Stimulated activated CD4-positive, alpha-beta T cell treated with anti-CD3 and anti-CD28 coated beads, Interleukin-4, amount 100 ng/mL, for 4 hours (primary cell): Measurements from ENCODE around the gene KRT80.
A peak's percentile ranks its signal among the peaks of the same experiment; 100 is the strongest.

Experiments used
- DNase-seq, 2 experiments: peaks; one replicate each; pipeline ENCODE4 v3.0.0-alpha.2; 2020

Gene KRT80

DNA sequence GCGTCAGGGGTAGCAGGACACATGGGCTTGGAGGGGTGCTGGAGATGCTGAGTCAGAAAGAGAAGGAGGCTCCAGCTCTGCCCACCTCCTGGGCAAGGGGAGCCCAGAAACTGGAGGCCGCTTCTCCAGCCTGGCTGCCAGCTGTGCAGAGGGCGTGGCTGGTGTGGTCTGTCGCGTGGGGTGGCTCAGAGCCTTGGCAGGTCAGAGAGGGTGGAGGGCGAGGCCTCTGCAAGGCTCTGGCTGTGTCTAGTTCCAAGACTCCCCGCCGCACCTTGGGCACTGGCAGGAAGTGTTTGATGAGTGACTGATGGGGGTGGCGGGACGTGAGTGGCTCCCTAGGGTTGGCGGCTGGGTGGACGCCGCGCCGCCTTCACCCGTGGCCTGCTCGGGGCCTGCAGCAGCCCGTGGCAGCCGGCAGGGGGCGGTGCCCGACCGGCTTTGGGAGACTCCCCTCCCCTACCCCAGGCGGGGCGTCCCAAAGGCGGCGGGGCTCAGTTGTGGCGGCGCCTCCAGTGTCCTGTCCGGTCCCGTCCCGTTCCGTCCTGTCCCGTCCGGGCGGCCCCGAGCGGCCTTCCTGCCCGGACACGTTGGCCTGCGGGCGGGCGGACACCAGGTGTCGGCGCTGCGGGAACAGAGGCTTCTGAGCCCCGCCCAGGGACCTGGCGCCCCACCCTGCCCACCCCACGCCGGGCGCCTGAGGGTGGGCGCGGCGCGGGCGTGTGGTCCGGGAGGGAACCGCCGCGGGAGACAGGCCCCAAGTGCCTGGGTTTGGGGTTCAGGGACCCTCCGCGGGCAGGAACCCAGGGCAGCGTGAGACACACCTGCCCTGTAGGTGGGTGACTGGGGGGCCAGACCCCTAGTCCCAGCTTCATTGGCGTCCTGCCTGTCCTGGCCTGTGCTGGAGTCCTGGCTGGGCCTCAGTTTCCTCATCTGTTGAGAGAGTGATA, 39.7 kb downstream of the KRT80 start:
- DNase-seq: peak; percentile 59 to 70

DNA sequence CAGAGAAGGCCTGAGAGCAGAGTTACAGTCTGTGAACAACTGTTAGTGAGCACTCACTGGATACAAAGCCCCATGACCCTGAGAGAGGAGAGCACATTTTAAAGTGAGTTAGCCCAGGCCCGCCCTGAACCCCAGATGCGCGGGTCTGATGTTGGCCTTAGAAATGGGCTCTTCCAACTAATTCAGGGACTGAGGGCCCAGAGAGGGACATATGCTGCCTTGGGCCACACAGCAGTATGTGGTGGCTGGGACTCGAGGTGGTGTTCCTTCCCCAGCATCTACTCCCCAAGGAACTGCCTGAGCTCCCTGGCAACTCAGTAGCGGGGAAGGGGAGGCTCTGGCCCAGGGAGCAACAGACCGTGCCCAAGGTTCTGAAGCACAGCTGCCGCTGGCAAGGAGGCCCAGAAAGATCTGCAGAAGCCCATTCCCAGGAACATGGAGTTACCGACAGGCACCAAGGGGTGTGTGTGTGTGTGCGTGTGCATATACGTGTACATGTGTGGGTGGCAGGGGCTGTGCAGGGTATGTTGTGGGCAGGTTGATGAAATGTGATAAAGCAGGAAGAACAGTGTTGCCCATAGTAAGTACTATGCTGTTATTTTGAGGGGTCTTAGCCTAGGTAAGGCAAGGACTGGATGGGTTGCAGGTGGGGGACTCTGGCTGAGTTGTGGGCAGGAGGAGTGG, 40.5 kb downstream of the KRT80 start:
- no peak for DNase-seq

DNA sequence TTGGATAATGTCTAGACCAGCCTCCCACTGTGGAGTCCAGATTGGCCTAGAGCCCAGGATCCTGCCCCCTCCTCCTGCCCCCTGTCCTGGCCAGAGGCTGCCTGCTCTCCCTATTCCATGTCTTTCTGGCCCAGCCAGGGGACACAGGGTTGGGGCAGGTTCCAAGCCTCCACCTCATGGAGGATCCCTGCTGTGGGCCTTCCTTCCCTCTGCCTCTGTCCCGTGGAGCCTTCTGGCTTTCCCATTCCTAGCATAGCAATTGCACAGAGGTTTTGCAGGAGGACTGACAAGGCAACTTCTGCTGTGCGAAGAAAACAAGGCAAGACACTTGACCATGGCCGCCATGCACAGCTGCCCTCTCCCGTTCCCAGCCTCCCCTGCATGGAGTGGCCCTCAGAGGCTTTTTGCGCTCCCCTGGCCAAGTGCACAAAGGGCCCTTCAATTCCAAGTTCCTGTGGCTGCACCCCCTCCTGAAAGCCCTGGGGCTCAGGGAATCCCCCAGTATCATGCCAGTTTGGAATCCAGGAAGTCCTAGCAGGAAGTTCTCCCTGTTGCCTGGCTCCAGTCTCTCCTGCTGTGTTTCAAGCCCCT, 42.1 kb downstream of the KRT80 start:
- DNase-seq: no peak

DNA sequence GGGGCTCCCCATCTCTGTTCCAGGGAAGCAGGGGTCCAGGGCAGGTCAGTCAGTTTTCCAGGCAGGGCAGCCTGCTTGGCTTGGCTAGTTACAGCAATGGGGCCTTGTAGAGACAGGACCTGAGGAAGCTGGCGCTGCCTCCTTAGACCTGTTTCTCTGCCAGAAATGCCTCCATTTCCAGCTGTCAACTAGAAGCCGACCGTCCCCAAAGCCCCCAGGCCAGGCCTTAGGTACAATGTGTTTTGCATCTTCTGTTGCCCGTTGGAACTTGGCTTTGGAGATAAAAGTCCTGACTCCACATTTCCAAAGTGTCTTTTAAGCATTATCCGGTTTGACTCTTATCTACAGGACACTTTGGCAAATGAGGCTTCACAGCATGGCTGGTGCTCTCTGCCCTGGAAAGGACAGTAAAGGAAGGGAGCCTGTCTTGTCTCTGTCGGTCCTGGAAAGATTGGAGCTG, 42.6 kb downstream of the KRT80 start:
- DNase-seq: no peak

DNA sequence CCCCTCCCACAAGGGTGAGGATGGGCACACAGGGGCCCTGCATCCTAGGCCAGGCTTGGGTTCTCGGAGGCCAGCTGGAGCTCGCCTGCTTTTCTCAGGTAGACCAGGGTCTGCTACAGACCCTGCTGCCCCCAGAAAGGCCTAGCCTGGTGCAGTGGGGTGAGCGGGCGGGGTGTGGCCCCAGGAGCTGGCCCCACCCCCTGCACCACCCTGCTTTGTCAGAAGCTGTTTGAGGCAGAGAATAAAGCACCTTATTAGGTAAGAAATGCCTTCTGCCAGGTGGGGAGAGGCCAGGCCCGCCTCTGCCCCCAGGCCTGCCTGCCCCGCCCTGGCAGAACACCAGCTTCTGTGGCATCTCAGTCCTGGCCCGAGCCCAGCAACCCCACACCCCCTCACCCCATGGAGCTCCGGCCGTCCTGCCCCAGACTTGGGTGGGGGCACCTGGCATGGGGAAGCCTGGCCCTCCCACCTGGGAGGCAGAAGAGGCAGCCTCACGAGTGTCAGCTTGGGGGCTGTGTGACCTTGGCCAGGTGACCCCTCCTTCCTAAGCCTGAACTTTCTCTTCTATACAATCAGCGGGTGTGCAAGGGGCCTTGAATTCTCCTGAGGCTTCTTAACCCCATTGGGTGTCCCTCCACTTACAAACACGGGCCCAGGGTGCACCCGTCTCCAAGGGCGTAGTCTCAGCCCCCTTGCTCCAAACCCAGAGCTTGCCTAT, 43.2 kb downstream of the KRT80 start:
- no peak for DNase-seq

DNA sequence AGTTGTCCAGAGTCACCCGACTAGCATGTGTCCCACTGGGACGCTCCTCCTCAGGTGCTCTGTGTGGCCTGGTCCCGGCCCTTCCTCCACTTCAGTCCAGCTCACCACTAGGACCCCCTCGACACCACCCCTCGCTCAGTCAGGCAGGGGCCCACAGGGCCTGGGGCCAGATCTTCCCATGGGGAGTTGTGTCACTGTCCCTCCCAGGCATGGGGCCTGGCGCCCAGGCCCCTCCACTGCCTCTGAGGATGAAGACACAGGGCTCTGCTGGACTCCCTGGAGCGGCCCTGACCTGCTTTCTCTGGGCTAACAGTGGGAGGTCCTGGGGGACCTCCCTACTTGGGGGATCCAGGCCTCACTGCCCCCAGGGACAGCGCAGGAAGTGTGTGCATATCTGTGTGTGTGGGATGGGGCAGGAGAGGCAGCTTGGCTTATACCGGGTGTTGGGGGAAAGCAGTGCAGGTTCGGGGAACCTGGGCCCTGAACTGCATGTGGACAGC, 43.8 kb downstream of the KRT80 start:
- DNase-seq: no peak

DNA sequence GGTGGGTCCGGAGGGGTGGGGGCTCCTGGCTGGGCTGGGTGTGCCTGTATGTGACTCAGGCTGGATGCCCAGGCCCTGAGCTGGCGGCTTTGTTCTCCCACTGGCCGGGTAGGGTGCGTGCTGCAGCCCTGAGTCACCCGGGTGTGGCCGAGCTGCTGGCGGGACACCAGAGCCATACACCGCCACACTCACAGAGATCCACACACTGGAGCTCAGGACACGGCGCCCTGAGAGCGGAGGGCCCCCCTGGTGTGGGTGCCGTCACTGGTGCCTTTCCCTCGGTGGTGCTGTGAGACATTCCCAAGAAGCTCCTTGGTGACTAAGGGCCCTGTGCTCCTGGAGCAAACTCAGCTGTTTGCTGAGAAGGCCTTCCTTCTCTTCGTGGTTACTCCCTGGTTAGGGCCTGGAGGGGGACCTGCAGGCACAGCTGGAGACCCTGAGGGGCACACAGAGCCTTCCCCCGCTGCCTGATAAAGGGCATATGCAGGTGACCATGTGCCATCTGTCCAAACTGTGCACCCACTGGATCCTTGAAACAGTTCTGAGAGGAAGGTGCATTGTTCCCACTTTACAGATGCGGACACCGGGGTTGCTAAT, 44.3 kb downstream of the KRT80 start:
- DNase-seq: no peak

DNA sequence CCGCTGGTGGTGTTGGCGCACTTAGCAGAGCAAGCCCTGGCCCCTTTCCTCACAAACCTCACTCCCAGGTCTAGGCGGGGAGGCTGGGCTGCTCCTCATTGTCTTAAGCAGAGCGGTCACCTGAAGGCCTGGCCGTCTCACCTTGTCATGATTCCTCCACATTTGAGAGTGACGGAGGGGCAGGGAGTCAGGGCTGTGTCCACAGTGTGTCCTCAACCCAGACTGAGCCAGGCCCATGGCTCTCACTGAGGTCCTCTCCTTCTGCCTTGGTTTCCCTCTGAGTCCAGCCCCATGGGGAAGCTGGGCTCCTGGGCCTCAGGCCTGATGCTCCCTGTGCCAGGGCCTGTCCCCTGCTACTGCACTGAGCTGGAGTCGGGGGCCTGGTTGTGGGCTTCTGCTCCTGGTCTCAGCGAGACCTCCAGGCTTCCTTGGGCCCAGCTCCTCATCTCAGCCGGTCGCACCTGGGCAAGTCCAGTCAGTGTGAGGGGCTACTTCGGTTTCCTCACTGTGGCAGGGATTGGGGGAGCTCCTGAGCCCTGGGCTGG, 44.9 kb downstream of the KRT80 start:
- DNase-seq: no peak

DNA sequence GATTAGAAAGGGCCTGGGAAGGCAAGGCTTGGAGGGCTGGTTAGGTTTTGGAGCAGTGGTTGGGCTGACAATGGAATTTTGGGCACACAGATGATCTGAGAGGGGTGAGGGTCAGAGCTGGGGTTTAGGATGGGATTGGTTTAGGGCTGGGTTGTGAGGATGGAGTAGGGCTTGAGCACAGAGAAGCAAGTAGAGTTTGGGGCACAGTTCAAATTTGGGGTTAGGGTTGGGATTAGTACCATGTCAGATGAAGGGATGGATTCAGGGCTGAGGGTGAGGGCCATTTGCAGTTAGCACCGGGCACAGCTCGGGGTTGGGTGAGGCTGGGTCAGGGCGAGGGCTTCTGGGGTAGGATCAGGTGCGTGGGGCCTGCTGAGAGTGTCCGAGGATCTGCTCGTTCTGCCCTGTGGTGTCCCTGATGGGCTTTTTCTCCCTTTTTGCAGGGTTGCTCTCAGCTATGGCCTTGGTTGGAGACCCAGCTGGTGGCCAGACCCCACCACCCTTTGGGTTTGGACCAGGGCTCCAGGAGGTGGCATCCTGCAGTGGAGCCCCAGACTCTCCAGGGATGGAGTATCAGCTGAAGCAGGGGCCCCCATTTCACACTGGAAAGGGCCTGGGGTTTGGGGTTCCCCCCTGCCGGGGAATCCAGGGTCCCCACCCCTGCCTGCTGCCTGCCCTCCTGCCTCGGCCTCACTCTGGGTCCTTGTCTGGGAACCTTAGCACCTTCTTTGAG, 45.6 kb downstream of the KRT80 start:
- no peak for DNase-seq

DNA sequence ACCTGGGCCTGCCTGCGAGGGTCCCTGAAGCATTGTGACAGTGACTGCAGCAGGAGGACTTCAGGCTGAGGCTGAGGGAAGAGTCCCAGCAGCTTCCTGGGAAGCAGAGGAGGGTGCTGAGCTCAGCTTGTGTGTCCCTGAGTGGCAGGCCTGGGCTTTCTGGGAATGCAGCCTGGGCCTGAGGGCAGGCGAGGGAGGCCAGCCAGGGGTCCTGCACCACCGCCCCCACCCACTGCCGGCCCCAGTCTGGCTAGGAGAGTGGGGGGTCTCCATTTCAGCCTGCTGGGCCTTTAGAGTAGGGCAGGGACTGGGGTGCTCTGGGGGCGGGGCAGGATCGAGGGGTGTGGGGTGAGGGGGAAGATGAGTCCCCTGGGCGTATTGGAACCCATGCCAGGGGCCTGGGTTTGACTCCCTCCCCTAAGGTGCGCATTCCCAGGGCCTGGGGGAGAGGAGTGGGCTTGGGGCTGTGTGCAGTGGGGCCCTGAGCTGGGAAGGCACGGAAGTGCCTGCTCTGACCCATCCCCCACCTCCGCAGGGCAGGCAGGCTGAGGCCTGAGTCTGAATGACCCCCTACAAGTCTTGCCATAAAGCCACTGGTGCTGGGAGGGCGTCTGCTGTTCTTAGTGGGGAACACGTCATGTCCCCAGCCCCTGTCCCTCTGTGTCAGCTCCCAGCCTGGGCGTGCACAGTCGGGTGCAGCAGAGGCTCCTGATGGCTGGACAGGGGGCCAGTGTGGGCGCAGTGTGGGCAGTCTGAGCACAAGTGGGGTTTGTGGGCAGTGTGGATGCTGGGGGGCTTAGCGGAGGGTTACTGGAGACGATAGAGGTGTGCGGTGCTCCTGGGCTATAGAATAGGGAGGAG, 46.4 kb downstream of the KRT80 start:
- DNase-seq: no peak

DNA sequence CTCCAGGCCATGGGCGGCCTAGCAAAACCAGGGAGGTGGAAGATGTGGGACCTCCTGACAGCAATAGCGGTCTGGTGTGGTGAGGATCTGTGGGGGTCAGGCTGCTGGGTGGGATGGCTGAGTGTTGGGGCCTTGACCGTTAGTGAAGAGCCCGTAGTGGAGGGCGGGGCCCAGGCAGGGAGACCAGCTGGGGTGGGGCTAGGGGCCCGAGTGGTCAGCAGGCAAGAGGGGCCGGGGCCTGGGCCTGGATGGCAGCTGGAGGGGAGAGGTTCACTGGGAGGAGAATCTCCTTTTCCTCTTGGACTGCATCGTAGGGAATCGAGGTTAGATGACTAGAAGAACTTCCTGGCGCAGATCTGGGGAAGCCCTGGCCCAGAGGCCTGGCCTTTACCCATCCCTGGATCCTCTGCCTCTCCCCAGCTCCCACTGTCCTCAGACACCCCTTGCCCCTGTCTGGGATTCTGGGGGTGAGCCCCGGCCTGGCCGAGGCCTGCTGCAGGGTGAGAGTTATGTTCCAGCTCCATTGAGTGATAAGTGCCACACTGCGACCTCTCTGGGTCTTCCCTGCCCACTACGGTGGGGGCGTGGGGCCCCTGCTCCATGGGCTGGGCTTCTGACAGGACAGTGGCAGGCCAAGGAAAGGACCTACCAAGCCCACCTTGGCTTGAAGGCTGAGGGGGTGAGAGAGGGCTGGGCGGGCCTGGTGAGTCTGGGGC, 47.1 kb downstream of the KRT80 start:
- no peak for DNase-seq

DNA sequence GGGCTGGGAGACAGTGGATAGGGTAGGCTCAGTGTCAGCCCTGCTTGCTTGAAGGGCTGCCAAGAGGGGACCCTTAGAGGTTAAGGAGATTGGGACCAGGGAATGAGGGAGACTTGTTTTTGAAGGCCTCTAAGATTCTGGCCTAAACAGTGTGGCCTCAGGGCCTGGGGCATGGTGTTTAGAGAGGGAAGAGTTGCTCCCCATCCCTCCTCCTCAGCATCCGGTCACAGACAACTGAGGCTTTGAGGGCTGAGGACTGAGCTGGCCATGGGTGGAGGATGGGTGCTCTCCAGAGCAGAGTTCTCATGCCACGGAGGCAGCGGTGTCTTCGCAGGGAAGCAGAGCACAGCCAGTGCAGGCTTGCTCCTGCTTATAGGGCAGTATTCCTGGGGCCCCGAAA, 49.4 kb downstream of the KRT80 start:
- DNase-seq: no peak

DNA sequence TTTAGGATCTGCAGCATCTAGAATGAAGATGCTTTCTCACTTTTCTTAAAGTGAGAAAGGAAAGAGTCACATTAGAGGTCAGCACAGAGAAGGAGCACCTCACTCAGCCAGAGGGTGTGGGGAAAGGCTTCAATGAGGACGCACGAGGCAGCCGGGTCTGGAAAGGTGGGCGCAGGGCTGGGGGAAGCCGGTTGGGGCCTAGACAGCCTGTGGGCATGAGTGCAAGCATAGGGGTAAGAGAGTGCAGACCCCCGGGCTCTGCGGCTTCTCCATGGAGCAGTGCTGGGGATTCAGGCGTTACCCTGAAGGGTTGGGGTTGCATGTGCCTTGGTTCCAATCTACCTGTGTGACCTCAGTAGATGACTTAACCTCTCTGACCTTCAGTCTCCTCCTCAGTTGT, 49.9 kb downstream of the KRT80 start:
- no peak for DNase-seq

DNA sequence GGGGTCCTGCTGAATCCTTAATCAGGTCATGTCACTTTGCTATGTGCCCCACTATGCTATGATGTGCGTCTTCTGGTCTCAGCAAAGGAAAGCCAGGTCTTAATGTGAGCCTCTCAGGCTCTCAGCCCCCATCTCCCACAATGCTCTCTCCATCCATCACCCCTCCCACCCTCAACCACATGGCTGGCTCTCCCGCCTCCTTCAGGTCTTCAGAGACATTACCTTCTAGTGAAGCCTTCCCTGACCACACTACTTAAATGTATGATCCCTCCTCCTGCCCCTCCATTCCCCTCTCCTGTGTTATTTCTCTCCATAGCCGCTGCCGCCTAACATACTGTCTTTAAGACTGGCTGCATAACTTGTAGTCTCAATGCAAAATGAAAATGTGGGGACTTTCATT, 50.5 kb downstream of the KRT80 start:
- DNase-seq: no peak

DNA sequence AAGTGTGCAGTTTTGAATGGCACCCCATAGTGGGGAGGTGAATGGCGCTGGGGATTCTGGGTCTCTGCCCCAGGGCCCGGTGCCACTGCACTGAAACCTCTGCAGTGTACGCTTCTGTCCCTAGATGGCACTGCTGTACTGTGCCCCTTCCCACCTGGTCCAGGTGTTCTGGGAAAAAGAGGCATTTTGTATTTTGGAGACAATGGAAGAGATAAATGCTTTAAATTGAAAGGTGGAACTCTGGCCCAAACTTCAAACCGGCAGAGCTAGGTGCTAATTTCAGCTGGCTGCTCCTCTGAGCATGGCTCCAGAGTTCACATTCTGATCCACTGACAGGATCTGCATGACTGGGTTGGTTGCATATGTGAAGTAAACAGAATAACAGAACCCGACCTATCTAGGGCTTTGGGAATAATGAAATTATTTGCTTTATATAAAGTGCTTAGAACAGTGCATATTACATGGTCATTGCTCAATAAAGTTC, 52.2 kb downstream of the KRT80 start:
- DNase-seq: peak in 1 of 2 experiments; percentile 23

DNA sequence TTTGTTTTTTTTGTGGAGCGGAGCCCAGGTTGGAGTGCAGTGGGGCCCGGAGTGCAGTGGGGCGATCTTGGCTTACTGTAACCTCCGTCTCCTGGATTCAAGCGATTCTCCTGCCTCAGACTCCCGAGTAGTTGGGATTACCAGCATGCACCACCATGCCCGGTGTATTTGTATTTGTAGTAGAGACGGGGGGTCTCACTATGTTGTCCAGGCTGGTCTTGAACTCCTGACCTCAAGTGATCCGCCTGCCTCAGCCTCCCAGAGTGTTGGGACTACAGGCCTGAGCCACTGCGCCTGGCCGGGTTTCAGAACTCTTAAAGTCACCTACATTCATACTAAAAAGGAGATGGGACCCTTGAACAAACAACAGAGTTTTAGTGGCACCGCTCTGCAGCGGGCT, 52.7 kb downstream of the KRT80 start:
- no peak for DNase-seq

DNA sequence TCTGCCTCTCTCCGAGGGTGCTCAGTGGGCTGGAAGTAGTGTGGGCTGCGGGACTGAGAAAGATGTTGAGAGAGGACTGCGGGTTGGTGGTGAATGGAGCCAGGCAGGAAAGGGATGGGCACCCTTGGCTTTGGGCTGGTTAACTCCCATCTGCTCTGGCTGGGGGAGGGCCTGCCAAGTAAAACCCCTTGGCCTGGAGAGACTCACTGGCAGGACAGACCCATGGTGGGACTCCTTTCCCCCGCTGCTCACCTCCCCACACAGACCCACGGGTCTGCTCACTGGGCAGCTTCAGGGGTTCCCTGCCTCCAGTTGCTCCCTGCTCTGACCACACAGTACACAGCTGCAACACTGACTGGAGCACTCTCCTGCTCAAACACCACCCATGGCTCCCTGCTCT, 54.1 kb downstream of the KRT80 start:
- no peak for DNase-seq

DNA sequence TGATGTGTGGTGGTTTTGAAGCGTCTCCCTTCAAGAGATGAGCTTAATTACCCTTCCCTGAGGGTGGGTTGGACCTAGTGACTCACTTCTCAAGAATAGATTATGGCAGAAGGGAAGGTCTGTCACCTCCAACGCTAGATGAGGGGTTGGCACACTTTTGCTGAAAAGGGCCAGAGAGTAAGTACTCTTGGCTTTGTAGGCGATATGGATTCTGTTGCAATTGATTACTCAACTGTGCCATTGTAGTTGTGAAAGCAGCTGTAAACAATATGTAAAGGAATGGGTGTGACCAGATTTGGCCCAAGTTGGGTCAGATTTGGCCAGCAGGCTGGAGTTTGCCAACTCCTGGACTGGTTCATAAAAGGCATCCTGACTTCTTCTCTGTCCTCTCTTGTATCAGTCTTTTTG, 59.1 kb downstream of the KRT80 start:
- no peak for DNase-seq

DNA sequence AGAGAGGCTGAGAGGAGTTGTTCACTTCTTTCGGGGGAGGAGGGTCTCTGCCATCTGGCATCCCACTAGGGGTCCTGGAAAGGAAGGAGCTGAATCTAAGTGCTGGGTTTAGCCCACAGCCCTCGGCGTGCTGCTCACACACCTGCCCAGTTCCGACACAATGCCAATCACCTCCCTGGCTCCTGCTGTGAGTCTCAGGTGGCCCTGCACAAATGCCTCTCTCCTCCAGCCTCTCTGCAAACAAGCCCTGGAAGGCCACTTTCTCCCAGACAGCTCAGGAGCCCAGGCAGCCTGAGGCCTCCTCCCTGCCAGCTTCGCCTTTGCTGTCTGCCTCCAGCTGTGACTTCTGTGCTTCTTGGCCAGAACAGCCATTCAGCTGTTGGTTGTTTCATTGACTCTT, 61.1 kb downstream of the KRT80 start:
- no peak for DNase-seq
